ENCODE results near the gene NGF.

GRCh38 chr1:115275216-115275615 is 62.8 kb downstream of the NGF start:
- TF ChIP-seq CTCF (IDR thresholded peaks at IDR 0.05; ENCODE audit: low read length) (peak; percentile 52), EZH2 (optimal IDR thresholded peaks at IDR 0.05; ENCODE audit: low read depth, low read length) (no peak), EZH2phosphoT487 (IDR thresholded peaks at IDR 0.05; ENCODE audit: low read length) (no peak)

All from MM.1S (cell line).